B cell (primary cell): ENCODE measurements around the gene GPRC6A. TPM values are rescaled to one million over a fixed set of nuclear protein-coding genes. Genes with fewer than 3 reads are reported as not detected.

Source experiments
- ATAC-seq: fragments of 200-7000 bp; cut with Tn5 transposase; one replicate; pipeline ENCODE4 v1.10.0; 2021; ENCODE audit warnings: low read depth, mild to moderate bottlenecking, moderate number of reproducible peaks, moderate library complexity
- CTCF ChIA-PET: fragments of 350-600 bp; sonication (Branson Sonifier 250); formaldehyde crosslinking; loops from one replicate; lab custom pipeline; 2021; ENCODE audit warnings: antibody characterized with exemption, inconsistent platforms; lab: Charles Lee
- POLR2A ChIA-PET: fragments of 350-600 bp; sonication (Branson Sonifier 250); formaldehyde crosslinking; loops from one replicate; lab custom pipeline; 2021; ENCODE audit warnings: antibody characterized with exemption; lab: Charles Lee
- DNase-seq: peaks from one replicate; pipeline ENCODE4 v3.0.0; 2013
- H2AFZ ChIP-seq: 2 replicates; pipeline ENCODE4 v1.6.1; 2012; ENCODE audit warnings: mild to moderate bottlenecking, low read depth, low read length; ENCODE audit not compliant: insufficient read depth, poor library complexity, severe bottlenecking
- H3K27ac ChIP-seq, 2 donors: 1 replicate in 1 of 2; 2 replicates in 1 of 2; pipeline ENCODE4 v1.5.1; 2012 to 2013; ENCODE audit warnings: low read length in 2 of 2, mild to moderate bottlenecking in 2 of 2, moderate library complexity in 1 of 2
- H3K27me3 ChIP-seq, 4 experiments: fragments of 200-600 bp in 1 of 4; sonication (generic) in 1 of 4; replicated peaks in 1 of 4; 1 replicate in 2 of 4; 2 replicates in 2 of 4; pipeline versions ENCODE4 v1.6.1 to v1.7.0; 2013 to 2016; ENCODE audit warnings: low read length in 3 of 4, mild to moderate bottlenecking in 2 of 4, mixed read lengths in 1 of 4, moderate library complexity in 1 of 4; ENCODE audit not compliant: insufficient read depth in 4 of 4, control insufficient read depth in 3 of 4; ENCODE audit errors: control extremely low read depth in 1 of 4
- H3K36me3 ChIP-seq, 2 experiments: replicated peaks in 1 of 2; 1 replicate in 1 of 2; 2 replicates in 1 of 2; pipeline versions ENCODE4 v1.6.1 to v1.7.1; 2013; ENCODE audit warnings: low read length in 1 of 2; ENCODE audit not compliant: insufficient read depth in 2 of 2, control insufficient read depth in 1 of 2; ENCODE audit errors: control extremely low read depth in 1 of 2, extremely low read depth in 1 of 2
- H3K4me1 ChIP-seq, 2 donors: fragments of 200-600 bp in 1 of 2; sonication (generic) in 1 of 2; 1 replicate in 1 of 2; 2 replicates in 1 of 2; pipeline versions ENCODE4 v1.5.1 to v1.6.1; 2013 to 2017; ENCODE audit warnings: low read length in 2 of 2; ENCODE audit not compliant: control insufficient read depth in 2 of 2, insufficient read depth in 2 of 2
- H3K4me2 ChIP-seq: replicated peaks from 2 replicates; pipeline ENCODE3; 2012; ENCODE audit warnings: mild to moderate bottlenecking, low read depth, low read length; ENCODE audit not compliant: poor library complexity, severe bottlenecking
- H3K4me3 ChIP-seq, 5 experiments: fragments of 200-600 bp in 1 of 5; sonication (generic) in 1 of 5; 1 replicate in 3 of 5; 2 replicates in 2 of 5; pipeline versions ENCODE4 v1.5.1 to v1.7.0; 2011 to 2016; ENCODE audit warnings: low read length in 4 of 5, mild to moderate bottlenecking in 4 of 5, low read depth in 2 of 5, control low read depth in 1 of 5, moderate library complexity in 1 of 5; ENCODE audit not compliant: insufficient read depth in 1 of 5; ENCODE audit errors: control extremely low read depth in 1 of 5, extremely low read depth in 1 of 5
- H3K79me2 ChIP-seq: fragments of 200-600 bp; sonication (generic); one replicate; pipeline ENCODE4 v1.6.0; 2016; ENCODE audit warnings: low read length; ENCODE audit not compliant: control insufficient read depth, insufficient read depth
- H3K9ac ChIP-seq: fragments of 200-600 bp; sonication (generic); 2 replicates; pipeline ENCODE4 v1.6.1; 2017; ENCODE audit warnings: mild to moderate bottlenecking, low read length, moderate library complexity
- H3K9me3 ChIP-seq, 3 donors: one replicate each; pipeline versions ENCODE4 v1.6.1 to v1.7.1; 2013; ENCODE audit warnings: low read length in 2 of 3; ENCODE audit not compliant: control insufficient read depth in 2 of 3, insufficient read depth in 1 of 3; ENCODE audit errors: control extremely low read depth in 1 of 3
- H4K20me1 ChIP-seq: 2 replicates; pipeline ENCODE4 v1.6.0; 2012; ENCODE audit warnings: mild to moderate bottlenecking, low read length; ENCODE audit not compliant: insufficient read depth, control insufficient read depth, poor library complexity, severe bottlenecking
- H3K27ac Mint-ChIP-seq: one replicate; pipeline ENCODE4 v1.8.0; 2021; ENCODE audit warnings: mixed read lengths
- H3K27me3 Mint-ChIP-seq: one replicate; pipeline ENCODE4 v1.8.0; 2021; ENCODE audit warnings: mixed read lengths
- H3K4me1 Mint-ChIP-seq: one replicate; pipeline ENCODE4 v1.8.0; 2021; ENCODE audit warnings: mixed read lengths
- H3K4me3 Mint-ChIP-seq: one replicate; pipeline ENCODE4 v1.8.0; 2021; ENCODE audit warnings: mixed read lengths
- H3K9me3 Mint-ChIP-seq: one replicate; pipeline ENCODE4 v1.8.0; 2022; ENCODE audit warnings: mixed read lengths; ENCODE audit not compliant: insufficient read depth
- CTCF ChIP-seq: fragments of 200-600 bp; IDR thresholded peaks from one replicate; pipeline ENCODE4 v1.8.0; 2022; ENCODE audit warnings: antibody characterized with exemption, mild to moderate bottlenecking
- EZH2 ChIP-seq: IDR thresholded peaks from 2 replicates; pipeline ENCODE4 v1.6.1; 2012; ENCODE audit warnings: borderline replicate concordance, low read depth, mild to moderate bottlenecking, moderate library complexity, low read length; ENCODE audit not compliant: insufficient read depth, poor library complexity, severe bottlenecking
- WGBS: methylation state at CpG from one replicate; pipeline ENCODE4 v1.1.5; 2013; ENCODE audit warnings: missing lambda C conversion rate; ENCODE audit not compliant: insufficient coverage; 5-methylcytosine and 5-hydroxymethylcytosine counted together
- intact Hi-C: fragments of 100-400 bp; cut with micrococcal nuclease; formaldehyde crosslinking; loops from one replicate; pipeline ENCODE4 v1.10.0; 2022
- polyA plus RNA-seq: library from polyadenylated mRNA; depleted of rRNA; stranded (reverse); fragments of >200 nt; gene quantifications from 2 replicates; pipeline ENCODE4 v1.2.3, GENCODE V29; 2012
- total RNA-seq, 2 donors: library from RNA; stranded (reverse); fragments of 120-200 nt in 1 of 2; gene quantifications; 1 replicate in 1 of 2; 2 replicates in 1 of 2; pipeline versions ENCODE4 v1.2.3 to v1.2.4, GENCODE V29; 2013 to 2022

GPRC6A gene
- total and polyA plus RNA-seq, 2 donors (not counting 1 experiment from before 2014, with no cell fraction given): not detected

- no peak overlapping the region for H3K27ac Mint-ChIP-seq
- H3K27ac ChIP-seq: no peak overlapping the region
- no peaks in the 10 kb centered on the region for H3K4me1 Mint-ChIP-seq
- intact Hi-C loops: no loop called here
- no peak overlapping the region for H3K4me3 Mint-ChIP-seq
- no peaks in the 10 kb centered on the region for H3K4me1 ChIP-seq
- no peaks in the 10 kb centered on the region for H3K27me3 Mint-ChIP-seq
- H3K4me2 ChIP-seq: no peak overlapping the region
- ATAC-seq (no peak), DNase-seq (no peak)
- TF ChIP-seq CTCF: no peak
- no peak for TF ChIP-seq EZH2
- H3K27me3 ChIP-seq: no peaks in the 10 kb centered on the region
- H3K9ac ChIP-seq: no peak overlapping the region
- H2AFZ ChIP-seq: no peak overlapping the region
- H3K9me3 ChIP-seq: peaks cover 0 to 10% (median 3%) of the 10 kb centered on the region in 3 donors
- H3K79me2 ChIP-seq: no peaks in the 10 kb centered on the region
- H4K20me1 ChIP-seq: no peaks in the 10 kb centered on the region
- no peaks in the 10 kb centered on the region for H3K36me3 ChIP-seq
- no peak overlapping the region for H3K4me3 ChIP-seq
- peaks cover 8% of the 10 kb centered on the region for H3K9me3 Mint-ChIP-seq
- CTCF ChIA-PET: interaction anchor here (0.9 kb wide), 1 partner anchor 13 kb away, joined by 3 read pairs; no protein-coding TSS in a partner anchor
- POLR2A ChIA-PET: no interaction called here
Observed at GRCh38 chr6:116858060-116858459, 29.2 kb upstream of the GPRC6A start.

GRCh38 chr6:116847227-116847626 lies 18.3 kb upstream of the GPRC6A start:
- Histone ChIP-seq H4K20me1 (no peaks in the 10 kb centered on the region), H3K9me3 (no peaks in the 10 kb centered on the region), H3K4me3 (no peak overlapping the region), H3K27me3 (no peaks in the 10 kb centered on the region), H2AFZ (no peak overlapping the region), H3K4me1 (no peaks in the 10 kb centered on the region), H3K36me3 (no peaks in the 10 kb centered on the region), H3K9ac (no peak overlapping the region), H3K27ac (no peak overlapping the region), H3K79me2 (no peaks in the 10 kb centered on the region), H3K4me2 (no peak overlapping the region)
- TF ChIP-seq CTCF: no peak
- TF ChIP-seq EZH2: no peak
- CTCF ChIA-PET: no interaction called here
- ATAC-seq: no peak
- Mint-ChIP-seq H3K9me3 (peaks cover 6% of the 10 kb centered on the region), H3K27ac (no peak overlapping the region), H3K27me3 (peaks cover 23% of the 10 kb centered on the region), H3K4me3 (no peak overlapping the region), H3K4me1 (no peaks in the 10 kb centered on the region)
- WGBS: 14% methylated on average over 1 of the region's 1 CpG
- no peak for DNase-seq
- POLR2A ChIA-PET: no interaction called here
- intact Hi-C loops: loop anchor here (10.0 kb wide), 1 partner anchor 312 kb away; no protein-coding TSS in a partner anchor
